Eye (tissue), 1 donor: Measurements from ENCODE around the gene MAPT.
"Not testable (repeated sequence)": the region's sequence is repeated elsewhere in the genome, so short reads cannot be mapped to it uniquely, and the experiment has no call there.

Experiments
- DNase-seq: peaks from one replicate; pipeline ENCODE4 v3.0.0-alpha.2; 2015

Gene MAPT

DNA sequence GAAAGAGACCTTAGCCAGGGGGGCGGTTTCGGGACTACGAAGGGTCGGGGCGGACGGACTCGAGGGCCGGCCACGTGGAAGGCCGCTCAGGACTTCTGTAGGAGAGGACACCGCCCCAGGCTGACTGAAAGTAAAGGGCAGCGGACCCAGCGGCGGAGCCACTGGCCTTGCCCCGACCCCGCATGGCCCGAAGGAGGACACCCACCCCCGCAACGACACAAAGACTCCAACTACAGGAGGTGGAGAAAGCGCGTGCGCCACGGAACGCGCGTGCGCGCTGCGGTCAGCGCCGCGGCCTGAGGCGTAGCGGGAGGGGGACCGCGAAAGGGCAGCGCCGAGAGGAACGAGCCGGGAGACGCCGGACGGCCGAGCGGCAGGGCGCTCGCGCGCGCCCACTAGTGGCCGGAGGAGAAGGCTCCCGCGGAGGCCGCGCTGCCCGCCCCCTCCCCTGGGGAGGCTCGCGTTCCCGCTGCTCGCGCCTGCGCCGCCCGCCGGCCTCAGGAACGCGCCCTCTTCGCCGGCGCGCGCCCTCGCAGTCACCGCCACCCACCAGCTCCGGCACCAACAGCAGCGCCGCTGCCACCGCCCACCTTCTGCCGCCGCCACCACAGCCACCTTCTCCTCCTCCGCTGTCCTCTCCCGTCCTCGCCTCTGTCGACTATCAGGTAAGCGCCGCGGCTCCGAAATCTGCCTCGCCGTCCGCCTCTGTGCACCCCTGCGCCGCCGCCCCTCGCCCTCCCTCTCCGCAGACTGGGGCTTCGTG, at the start of gene MAPT:
Gene MAPT (plus strand): TSS at position 533 of the 763 bp plus-strand sequence. CDS start 67,784 bp downstream, outside the sequence.
- peak; percentile 97 for DNase-seq

DNA sequence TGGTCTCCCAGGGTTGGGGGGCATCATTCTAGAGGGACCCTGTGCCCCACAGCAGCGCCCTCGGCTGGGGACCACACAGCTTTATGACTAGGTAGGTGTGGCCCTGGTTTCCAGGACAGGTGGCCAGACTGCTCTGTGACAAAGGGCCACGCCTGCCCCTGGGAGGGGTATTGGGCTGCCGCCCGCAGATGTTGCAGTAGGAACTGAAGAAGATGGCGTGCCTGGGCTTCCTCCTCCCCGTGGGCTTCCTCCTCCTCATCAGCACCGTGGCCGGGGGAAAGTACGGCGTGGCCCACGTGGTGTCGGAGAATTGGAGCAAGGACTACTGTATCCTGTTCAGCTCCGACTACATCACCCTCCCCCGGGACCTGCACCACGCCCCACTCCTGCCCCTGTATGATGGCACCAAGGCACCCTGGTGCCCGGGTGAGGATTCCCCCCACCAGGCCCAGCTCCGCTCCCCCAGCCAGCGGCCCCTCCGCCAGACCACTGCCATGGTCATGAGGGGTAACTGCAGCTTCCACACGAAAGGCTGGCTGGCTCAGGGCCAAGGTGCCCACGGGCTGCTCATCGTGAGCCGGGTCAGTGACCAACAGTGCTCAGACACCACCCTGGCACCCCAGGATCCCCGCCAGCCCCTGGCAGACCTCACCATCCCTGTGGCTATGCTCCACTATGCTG, 49.5 kb upstream of the MAPT start, which contains the start of gene SPPL2C:
Gene SPPL2C (plus strand): TSS at position 187 of the 681 bp plus-strand sequence. CDS start 26 bp downstream, at position 213.
- DNase-seq: no peak

DNA sequence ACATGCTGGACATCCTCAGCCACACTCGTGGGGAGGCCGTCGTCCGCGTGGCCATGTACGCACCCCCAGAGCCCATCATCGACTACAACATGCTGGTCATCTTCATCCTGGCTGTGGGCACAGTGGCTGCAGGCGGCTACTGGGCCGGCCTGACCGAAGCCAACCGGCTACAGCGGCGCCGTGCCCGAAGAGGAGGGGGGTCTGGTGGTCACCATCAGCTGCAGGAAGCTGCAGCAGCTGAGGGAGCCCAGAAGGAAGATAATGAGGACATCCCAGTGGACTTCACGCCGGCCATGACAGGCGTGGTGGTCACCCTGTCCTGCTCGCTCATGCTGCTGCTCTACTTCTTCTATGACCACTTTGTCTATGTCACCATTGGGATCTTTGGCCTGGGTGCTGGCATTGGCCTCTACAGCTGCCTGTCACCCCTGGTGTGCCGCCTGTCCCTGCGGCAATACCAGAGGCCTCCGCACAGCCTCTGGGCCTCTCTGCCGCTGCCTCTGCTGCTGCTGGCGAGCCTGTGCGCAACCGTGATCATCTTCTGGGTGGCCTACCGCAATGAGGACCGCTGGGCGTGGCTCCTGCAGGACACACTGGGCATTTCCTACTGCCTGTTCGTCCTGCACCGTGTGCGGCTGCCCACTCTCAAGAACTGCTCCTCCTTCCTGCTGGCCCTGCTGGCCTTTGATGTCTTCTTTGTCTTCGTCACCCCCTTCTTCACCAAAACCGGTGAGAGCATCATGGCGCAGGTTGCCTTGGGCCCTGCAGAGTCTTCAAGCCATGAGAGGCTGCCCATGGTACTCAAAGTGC, 48.8 kb upstream of the MAPT start:
- DNase-seq: no peak

DNA sequence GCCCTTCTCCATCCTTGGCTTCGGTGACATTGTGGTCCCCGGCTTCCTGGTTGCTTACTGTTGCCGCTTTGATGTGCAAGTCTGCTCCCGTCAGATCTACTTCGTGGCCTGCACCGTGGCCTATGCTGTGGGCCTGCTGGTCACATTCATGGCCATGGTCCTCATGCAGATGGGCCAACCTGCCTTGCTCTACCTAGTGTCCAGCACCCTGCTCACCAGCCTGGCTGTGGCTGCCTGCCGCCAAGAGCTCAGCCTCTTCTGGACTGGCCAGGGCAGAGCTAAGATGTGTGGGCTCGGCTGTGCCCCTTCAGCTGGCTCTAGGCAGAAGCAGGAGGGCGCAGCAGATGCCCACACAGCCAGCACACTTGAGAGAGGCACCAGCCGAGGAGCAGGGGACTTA, 48.1 kb upstream of the MAPT start:
- DNase-seq: no peak

DNA sequence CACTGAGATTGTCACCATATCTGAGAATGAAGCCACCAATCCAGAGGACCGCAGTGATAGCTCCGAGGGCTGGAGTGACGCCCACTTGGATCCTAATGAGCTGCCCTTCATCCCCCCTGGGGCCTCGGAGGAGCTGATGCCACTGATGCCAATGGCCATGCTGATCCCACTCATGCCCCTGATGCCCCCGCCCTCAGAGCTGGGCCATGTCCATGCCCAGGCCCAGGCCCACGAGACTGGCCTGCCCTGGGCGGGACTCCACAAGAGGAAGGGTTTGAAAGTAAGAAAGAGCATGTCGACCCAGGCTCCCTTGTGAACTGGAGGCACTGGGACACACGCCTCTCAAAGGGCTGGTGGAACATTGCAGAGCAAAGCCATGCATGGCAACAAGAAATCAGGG, 47.7 kb upstream of the MAPT start:
- DNase-seq: no peak

DNA sequence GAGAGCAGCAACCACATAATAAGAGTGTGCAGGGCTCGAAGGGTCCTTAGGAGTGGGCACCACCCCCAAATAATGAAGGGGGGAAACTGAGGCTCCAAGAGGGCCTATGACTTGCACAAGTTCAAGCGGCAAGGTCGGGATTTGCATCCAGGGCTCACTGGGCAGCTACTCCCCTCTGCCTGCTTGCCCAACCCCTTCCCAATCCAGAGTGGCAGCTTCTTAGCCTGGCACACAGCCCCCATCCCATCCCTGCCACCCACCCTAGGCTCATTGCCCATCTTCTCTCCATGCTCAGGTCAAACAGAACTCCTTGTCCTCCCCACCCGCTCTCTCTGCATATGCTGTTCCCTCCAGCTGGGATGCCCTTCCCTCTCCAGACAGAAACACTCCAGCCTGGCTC, 47.3 kb upstream of the MAPT start:
- DNase-seq: no peak

DNA sequence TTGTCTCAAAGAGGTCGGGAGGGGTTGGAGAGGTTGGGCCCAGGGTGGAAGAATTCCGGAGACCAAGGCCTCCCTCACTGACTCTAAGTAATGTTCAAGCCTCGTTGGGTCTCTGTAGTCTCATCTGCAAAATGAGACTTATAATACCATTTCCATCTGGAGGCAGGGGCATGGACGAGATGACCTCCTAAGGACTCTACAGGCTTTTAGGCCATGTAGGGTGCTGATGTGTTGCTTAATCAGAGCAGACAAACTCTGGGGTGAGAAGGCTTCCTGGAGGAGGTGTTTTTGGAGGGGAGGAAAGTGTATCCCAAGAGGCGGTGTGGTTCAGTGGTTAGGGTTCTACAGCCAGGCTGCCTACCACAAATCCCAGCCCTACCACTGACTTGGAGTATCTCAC, 46.6 kb upstream of the MAPT start:
- no peak for DNase-seq

DNA sequence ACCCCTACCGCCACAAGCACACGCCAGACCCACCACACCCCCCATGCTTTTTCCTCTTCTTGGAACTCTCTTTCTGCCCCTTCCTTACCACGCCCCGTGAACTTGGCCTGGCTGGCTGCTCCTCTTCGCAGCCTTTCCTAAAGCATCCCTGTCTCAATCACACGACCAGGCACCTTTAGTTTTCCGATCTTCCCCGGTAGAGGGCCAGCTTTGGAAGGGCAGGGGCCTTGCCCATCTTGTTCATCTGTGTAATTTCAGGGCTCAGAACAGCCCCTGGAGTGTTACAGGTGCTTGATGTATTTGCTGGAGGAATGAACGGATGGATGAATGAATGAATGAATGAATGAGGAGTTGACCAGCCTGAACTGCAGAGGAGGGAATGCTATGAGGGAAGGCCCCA, 45.9 kb upstream of the MAPT start:
- DNase-seq: no peak

DNA sequence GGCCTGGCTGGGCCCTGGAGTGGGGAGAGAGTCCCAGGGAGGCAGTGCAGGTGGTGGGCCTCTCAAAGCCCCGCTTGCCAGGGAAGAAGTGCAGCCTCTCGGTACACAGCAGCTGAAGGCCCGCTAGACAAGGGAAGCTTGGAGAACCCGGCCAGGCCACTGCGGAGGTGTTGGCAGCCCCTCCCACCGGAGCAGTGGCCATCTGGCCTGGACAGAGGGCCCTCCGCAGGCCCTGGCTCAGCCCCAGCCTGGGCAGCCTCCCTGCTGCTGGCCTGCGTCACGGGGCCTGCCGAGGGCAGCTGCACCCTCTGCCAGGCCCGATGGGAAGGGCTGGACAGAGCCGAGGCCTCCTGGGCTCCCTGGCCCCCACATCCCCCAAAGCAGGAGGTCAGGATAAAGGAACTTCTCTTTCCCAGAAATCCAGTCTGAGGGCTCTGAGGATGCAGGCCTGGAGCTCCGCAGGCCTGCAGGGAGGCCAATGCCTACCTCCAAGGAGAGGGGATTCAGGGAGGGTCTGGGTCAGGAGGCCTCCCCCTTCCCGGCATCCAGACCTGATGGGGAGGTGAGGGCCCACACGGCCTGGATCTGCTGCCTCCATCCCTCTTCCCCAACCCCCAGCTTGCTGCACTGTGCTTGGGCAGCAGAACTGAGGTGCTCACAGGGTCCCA, 45.4 kb upstream of the MAPT start:
- no peak for DNase-seq

DNA sequence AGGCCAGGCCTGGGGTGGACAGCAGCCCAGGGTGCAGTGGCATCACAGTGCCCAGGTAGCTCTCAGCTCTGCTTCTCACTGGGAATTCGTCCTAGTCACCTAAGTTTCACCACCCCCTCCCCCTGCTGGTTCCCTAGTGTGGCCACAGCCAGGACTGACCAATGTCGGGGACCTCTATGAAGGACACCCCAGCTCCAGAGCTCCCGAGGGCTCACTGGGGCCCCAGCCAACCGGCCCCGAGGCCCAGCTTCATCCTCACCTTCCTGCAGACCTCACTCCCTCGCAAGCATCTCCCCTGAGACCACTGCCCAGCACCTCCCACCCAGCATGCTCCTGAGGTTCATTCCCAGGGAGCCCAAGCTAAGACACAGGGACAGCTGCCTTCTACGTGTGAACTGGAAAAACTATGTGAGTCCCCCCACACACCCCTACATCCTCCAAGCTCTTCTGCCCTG, 44.8 kb upstream of the MAPT start:
- no peak for DNase-seq

DNA sequence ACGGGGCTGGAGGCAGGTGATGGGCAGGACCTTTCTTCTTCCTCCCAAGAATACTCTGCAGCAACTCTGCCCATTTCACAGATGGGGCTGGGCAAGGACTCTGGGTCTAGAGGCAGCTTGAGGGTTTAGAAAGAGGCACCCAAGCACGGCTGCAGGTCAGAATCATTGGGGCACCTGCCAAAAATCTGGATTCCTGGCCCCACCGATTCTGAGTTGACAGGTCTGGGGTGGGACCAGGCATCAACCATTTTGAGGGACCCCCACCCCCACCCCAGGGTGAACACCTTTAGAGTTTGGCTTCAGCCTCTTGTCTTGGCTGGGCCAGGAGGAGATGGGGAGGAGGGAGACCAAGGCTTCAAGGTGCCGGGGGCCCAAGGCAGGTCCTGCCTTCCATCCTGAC, 44.3 kb upstream of the MAPT start:
- DNase-seq: no peak

DNA sequence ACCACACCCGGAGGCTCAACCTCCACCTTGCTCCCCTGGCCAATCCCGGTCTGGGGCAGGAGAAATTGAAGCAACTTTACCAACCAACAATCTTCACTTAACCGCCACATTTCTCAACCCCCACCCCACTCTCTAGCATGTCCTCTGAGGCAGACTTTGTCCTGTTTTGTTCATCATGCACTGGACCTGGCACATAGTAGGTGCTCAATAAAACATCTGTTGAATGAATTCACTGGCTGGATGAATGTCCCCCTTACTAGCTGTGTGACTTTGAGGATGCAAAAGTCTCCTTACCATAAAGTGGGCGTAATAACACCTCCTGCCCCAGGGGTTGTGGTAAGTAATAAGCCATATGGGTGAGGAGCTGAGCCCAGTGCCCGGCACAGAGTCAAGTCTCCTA, 43.9 kb upstream of the MAPT start:
- DNase-seq: no peak

DNA sequence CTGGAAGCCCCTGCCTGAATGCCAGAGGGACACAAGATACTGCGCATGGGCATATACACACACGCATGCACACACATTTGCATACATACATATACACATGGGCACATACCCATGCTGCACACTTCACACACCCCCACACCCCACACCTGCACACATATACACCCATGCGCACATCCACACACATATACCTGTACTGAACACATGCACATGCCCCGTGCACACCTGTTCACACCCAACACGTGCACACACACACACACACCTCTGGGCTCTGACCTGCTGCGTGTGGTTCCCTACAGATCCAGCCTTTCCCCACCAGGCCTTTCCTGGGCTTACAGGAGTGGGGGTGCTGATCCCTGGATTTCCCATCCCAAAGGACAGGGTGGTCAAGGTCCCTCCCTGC, 43.3 kb upstream of the MAPT start:
- DNase-seq: no peak

DNA sequence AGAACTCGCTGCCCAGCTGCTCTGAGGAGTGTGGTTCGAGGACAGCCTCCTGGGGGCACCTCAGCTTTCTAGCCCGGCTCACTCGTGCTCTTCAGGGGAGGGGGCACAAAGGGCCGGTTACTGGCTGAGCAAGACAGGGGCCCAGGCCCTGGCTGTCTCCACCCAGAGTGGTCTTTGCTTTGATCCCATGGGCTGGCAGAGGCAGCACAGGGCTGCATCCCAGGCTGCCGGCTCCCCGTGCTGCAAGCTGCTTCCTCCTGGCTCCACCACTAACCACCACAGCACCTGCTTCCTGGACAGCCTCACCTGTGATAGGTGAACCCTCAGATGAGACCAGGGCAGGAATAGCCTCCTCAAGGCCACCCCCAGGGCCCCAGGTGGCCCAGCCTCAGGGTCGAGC, 42.9 kb upstream of the MAPT start:
- no peak for DNase-seq

DNA sequence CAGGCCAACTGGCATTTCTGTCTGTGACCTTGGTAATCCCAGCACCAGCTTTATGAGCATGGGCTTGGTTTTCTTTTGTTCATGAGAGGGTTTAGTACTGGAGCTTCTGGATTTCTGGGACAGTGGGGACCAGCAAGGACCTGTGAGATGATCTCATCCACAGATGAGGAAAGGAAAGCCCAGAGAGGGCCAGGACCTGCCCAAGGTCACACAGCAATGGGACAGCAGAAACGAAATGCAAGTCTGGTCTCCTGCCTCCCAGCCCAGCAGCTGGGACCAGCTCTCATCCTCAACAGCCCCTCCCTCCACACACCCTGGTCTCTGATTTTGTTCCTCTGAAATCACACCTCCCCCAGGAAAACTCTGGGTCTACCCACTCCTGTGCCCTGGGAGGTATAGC, 42.5 kb upstream of the MAPT start:
- no peak for DNase-seq

DNA sequence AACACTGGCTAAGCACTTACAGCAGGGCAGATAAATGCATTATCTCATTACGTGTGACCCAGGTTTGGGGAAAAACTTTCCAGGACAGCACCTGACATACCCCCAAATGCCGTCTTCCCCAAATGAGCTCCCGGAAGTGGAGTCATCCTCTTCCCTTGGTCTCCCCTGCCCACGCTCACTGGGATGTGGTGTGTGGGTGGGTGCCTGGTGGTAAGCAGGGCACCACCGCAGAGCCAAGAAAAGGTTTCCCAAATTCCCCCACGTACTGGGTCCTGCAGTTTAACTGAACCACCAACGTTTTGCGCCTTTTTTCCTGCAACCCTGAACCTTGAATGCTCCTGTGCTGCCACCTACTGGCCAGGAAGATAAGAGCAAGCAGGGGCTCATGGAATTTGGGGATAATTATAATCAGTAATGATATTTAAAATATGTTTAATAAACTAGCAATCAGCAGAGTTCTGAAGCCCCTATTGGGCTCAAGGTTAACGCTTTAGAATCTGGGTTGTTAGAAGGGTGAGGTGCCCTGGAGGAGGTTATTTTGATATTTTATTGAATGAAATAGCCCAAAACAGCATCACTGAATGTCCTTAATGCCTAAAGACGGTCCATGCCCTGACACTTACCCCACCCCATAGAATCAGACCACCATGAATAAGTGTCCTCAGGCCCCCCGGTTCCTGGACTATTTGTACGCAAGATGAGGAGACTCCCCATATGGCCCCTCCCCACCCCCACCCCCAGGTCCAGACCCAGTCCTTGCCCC, 41.6 kb upstream of the MAPT start:
- peak; percentile 87 for DNase-seq

DNA sequence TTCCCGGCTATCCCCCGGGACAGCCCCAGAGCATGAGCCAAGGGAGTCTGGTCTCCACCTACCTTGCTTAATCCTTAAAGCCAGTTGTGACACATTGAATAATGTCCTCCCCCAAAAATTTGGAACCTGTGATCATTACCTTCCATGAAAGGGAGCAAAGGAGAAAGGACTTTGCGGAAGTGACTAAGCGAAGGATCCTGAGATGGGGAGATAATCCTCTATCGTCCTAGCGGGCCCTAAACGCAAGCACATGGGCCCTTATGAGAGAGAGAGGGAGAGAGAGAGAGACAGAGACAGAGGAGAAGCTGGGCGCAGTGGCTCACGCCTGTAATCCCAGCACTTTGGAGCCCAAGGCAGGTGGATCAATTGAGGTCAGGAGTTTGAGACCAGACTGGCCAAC, 40.1 kb upstream of the MAPT start:
- DNase-seq: no peak

DNA sequence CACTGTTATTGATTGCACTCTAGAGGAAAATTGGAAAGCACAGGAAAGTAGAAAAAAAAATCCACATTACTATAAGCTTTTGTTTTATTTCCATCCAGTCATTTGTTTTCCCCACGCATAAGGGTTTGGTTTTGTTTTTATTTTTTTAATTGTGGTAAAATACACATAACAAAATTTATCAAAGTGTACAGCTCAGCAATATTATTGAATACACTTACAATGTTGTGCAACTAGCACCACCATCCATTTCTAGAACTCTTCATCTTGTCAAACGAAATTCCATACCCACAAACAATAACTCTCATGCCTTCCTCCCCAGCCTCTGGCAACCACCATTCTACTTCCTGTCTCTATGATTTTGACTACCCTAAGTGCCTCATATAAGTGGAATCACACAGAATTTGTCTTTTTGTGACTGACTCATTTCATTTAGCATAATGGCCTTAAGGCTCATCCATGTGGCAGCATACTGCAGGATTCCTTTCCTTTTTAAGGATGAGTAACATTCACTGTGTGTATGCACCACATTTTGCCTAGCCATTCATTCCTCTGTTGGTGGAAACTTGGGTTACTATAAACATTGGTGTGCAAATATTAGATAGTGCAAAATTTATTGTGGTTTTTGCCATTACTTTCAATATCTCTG, 38.5 kb upstream of the MAPT start:
- no peak for DNase-seq

DNA sequence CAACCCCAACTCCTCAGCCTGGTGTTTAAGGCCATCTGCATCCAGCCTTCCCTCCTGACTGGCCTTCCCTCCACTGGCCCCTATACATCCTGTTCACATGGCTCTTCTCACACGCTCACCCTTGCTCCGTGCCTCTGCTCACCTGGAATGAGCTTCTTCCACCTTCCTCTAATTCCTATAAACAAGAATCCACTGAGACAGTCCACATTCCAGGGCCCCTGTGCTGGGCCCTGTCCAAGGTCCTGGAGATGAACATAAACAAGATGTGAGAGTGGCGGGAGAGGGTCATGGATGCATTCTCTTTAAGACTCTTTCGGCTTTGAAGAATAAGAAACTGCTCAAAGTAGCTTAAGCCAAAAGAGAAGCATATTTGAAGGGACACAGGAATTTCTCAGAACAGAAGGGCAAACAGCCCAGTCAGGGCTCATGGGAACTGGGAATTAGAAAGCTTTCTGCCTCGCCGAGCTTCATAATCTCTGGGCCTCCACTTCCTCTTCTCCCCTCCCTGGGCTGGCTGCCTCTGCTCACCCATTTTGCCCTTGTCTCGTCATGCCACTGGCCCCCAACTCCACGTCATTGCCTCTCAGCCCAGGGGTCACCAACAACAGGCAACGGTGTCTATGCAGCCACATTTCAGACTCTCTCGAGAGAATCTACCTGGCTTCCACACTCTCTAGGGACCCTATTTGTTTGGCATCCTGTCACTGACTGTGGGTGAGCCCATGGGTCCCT, 36.2 kb upstream of the MAPT start:
- DNase-seq: peak; percentile 76

DNA sequence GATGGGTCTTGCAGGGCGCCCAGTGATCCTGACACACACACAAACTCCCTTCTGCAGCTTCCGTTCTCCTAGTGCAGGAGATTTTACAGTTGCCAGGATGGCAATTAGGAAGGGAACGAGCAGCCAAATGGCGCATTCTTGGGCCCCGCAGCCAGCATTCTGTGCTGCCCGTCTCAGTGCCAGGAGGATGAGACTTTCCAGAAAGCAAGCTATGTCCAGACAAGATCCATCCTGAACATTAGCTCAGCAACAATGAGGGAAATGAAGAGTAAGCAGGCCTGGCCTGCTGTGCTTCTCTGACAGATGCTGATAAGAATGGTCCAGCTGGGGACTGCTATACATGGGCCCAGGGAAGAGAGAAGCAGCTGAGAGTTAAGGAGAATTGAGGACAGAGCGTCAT, 33.2 kb upstream of the MAPT start:
- no peak for DNase-seq

DNA sequence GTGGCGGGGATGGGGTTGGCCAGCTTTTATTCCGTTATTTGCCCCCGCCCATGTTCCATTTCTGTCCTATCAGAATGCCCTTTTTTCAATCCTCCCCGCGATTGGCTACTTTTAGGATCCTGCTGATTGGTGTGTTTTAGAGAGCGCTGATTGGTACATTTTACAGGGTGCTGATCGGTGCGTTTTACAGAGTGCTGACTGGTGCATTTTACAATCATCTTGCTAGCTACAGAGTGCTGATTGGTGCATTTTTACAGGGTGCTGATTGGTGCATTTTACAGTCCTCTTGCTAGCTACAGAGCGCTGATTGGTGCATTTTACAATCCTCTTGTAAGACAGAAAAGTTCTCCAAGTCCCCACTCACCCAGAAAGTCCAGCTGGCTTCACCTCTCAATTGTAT, 32.2 kb upstream of the MAPT start:
- not testable (repeated sequence) for DNase-seq
